ENCODE measurements around the gene PACSIN3.

- TF ChIP-seq POLR2A (IDR thresholded peaks at IDR 0.05) (no peak), CTCF (IDR thresholded peaks at IDR 0.05) (no peak)
Observed at GRCh38 chr11:47184711-47185304, 1.4 kb downstream of the PACSIN3 start.
